ENCODE results near the gene TBX3.

The TBX3 gene

GRCh38 chr12:114684098-114684869 is at the start of gene TBX3:
Gene TBX3, minus strand, starts transcription at chr12:114684175. Its CDS starts 975 bp downstream, at chr12:114683200.
- no peak within 1 kb of the TSS for H2AFZ ChIP-seq (ENCODE audit: low read length)
- H3K9me3 ChIP-seq (replicated peaks; ENCODE audit: insufficient read depth, low read length): no peaks in the 10 kb centered on the region
- H3K36me3 ChIP-seq (replicated peaks; ENCODE audit: insufficient read depth, low read length): no peaks in the 10 kb centered on the region
- H3K79me2 ChIP-seq (ENCODE audit: low read length): no peaks in the 10 kb centered on the region
- H3K4me2 ChIP-seq (ENCODE audit: low read depth, low read length): no peak within 1 kb of the TSS
- H3F3A ChIP-seq (ENCODE audit: insufficient read depth, low read length): no peaks in the 10 kb centered on the region
- H3K9me2 ChIP-seq (replicated peaks; ENCODE audit: insufficient read depth, low read length): no peaks in the 10 kb centered on the region
- no peaks in the 10 kb centered on the region for H3K4me1 ChIP-seq (ENCODE audit: low read length)
- H4K20me1 ChIP-seq (ENCODE audit: insufficient read depth, low read length): no peaks in the 10 kb centered on the region
- no peak for DNase-seq
- no peak within 1 kb of the TSS for H3K27ac ChIP-seq (ENCODE audit: low read length)
- H3K27me3 ChIP-seq (replicated peaks; ENCODE audit: insufficient read depth, low read length): no peaks in the 10 kb centered on the region
- H3K4me3 ChIP-seq (ENCODE audit: low read length): no peak within 1 kb of the TSS
- TF ChIP-seq CTCF (IDR thresholded peaks at IDR 0.05; ENCODE audit: low read length): no peak
- TF ChIP-seq EZH2 (optimal IDR thresholded peaks at IDR 0.05; ENCODE audit: low read depth, low read length): no peak
- no peak for TF ChIP-seq EZH2phosphoT487 (IDR thresholded peaks at IDR 0.05; ENCODE audit: low read length)
- H3K9ac ChIP-seq (ENCODE audit: low read length): no peak within 1 kb of the TSS

DNA sequence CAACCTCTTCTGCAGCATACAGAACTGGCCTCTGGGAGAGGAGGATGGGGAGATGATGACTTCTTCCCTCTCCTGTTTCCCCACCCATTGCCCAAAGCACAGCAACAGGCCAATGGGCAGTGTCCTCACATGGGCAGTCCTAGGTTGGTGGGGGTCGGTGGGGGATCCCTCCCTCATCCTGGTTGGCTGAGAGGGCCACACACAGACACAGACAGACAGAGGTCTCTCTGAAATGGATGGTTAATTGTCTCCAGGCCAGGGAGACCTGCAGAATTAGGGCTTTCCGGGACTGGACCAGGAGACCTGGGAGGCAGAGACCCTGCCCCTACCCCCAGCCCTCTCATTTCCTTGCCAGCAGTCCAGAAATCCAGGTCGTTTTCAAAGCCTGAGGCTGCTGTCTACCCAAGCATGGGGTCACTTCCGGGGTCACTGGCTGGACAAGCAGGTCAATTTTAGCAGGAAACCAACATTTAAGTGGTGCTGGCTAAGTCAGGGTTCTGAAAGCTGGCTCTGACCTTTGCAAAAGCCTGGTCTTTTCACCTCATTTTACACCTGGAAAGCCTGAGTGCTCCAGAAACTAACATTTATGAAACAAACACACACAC is 48.6 kb upstream of the TBX3 start:
- Histone ChIP-seq H3F3A (ENCODE audit: insufficient read depth, low read length) (no peaks in the 10 kb centered on the region), H3K4me1 (ENCODE audit: low read length) (no peaks in the 10 kb centered on the region), H3K4me3 (ENCODE audit: low read length) (no peak overlapping the region), H3K4me2 (ENCODE audit: low read depth, low read length) (no peak overlapping the region), H3K27ac (ENCODE audit: low read length) (no peak overlapping the region), H3K27me3 (replicated peaks; ENCODE audit: insufficient read depth, low read length) (no peaks in the 10 kb centered on the region), H2AFZ (ENCODE audit: low read length) (no peak overlapping the region), H4K20me1 (ENCODE audit: insufficient read depth, low read length) (no peaks in the 10 kb centered on the region), H3K9ac (ENCODE audit: low read length) (no peak overlapping the region), H3K36me3 (replicated peaks; ENCODE audit: insufficient read depth, low read length) (no peaks in the 10 kb centered on the region), H3K79me2 (ENCODE audit: low read length) (no peaks in the 10 kb centered on the region), H3K9me3 (replicated peaks; ENCODE audit: insufficient read depth, low read length) (no peaks in the 10 kb centered on the region), H3K9me2 (replicated peaks; ENCODE audit: insufficient read depth, low read length) (no peaks in the 10 kb centered on the region)
- TF ChIP-seq EZH2 (optimal IDR thresholded peaks at IDR 0.05; ENCODE audit: low read depth, low read length) (no peak), EZH2phosphoT487 (IDR thresholded peaks at IDR 0.05; ENCODE audit: low read length) (no peak), CTCF (IDR thresholded peaks at IDR 0.05; ENCODE audit: low read length) (no peak)
- no peak for DNase-seq

DNA sequence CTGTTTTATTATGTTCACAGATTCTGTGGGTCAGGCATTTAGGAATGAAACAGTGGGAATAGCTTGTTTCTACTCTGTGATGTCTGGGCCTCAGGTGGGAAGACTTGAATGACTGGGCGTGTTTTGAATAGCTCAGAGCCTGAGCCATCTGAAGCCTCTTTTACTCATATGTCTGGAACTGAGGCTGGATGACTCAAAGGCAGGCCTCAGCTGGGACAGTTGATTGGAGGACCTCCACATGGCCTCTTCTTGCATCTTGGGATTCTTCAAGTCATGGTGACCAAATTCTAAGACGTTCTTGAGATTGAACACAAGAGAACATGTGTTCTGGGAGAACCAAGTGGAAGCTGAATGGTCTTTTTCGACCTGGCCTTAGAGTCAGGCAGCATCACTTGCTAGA is 45.8 kb upstream of the TBX3 start:
- Histone ChIP-seq H3K9me2 (replicated peaks; ENCODE audit: insufficient read depth, low read length) (no peaks in the 10 kb centered on the region), H3K9ac (ENCODE audit: low read length) (no peak overlapping the region)
- no peak for DNase-seq

More for the DNA sequence above, 45.8 kb upstream of the TBX3 start:
- Histone ChIP-seq H2AFZ (ENCODE audit: low read length) (no peak overlapping the region), H3K4me3 (ENCODE audit: low read length) (no peak overlapping the region), H3K4me2 (ENCODE audit: low read depth, low read length) (no peak overlapping the region), H3K9me3 (replicated peaks; ENCODE audit: insufficient read depth, low read length) (no peaks in the 10 kb centered on the region), H3K27ac (ENCODE audit: low read length) (no peak overlapping the region), H3K27me3 (replicated peaks; ENCODE audit: insufficient read depth, low read length) (no peaks in the 10 kb centered on the region), H3K36me3 (replicated peaks; ENCODE audit: insufficient read depth, low read length) (no peaks in the 10 kb centered on the region), H3K79me2 (ENCODE audit: low read length) (no peaks in the 10 kb centered on the region), H3F3A (ENCODE audit: insufficient read depth, low read length) (no peaks in the 10 kb centered on the region), H3K4me1 (ENCODE audit: low read length) (no peaks in the 10 kb centered on the region), H4K20me1 (ENCODE audit: insufficient read depth, low read length) (no peaks in the 10 kb centered on the region)
- no peak for TF ChIP-seq CTCF (IDR thresholded peaks at IDR 0.05; ENCODE audit: low read length)
- no peak for TF ChIP-seq EZH2phosphoT487 (IDR thresholded peaks at IDR 0.05; ENCODE audit: low read length)
- TF ChIP-seq EZH2 (optimal IDR thresholded peaks at IDR 0.05; ENCODE audit: low read depth, low read length): no peak

Measured in MM.1S (cell line).